Breast epithelium (tissue), 3 donors: ENCODE results near the gene MRPS10.

Experiments
- POLR2A ChIP-seq: fragments of 450-650 bp; IDR thresholded peaks from one replicate; pipeline ENCODE4 v1.6.1; 2016; ENCODE audit warnings: antibody characterized with exemption, mild to moderate bottlenecking, moderate library complexity
- POLR2AphosphoS5 ChIP-seq, 3 donors: sonication (generic); formaldehyde crosslinking; IDR thresholded peaks; one replicate each; pipeline ENCODE4 v1.6.1; 2017; ENCODE audit warnings: antibody characterized with exemption in 3 of 3
- TF ChIP-seq, protein P1 (sequence below), 3 donors: fragments of 450-650 bp; IDR thresholded peaks; one replicate each; pipeline ENCODE4 v1.5.1; 2016 to 2017; ENCODE audit warnings: antibody characterized with exemption in 3 of 3, mild to moderate bottlenecking in 3 of 3, moderate library complexity in 3 of 3

DNA sequence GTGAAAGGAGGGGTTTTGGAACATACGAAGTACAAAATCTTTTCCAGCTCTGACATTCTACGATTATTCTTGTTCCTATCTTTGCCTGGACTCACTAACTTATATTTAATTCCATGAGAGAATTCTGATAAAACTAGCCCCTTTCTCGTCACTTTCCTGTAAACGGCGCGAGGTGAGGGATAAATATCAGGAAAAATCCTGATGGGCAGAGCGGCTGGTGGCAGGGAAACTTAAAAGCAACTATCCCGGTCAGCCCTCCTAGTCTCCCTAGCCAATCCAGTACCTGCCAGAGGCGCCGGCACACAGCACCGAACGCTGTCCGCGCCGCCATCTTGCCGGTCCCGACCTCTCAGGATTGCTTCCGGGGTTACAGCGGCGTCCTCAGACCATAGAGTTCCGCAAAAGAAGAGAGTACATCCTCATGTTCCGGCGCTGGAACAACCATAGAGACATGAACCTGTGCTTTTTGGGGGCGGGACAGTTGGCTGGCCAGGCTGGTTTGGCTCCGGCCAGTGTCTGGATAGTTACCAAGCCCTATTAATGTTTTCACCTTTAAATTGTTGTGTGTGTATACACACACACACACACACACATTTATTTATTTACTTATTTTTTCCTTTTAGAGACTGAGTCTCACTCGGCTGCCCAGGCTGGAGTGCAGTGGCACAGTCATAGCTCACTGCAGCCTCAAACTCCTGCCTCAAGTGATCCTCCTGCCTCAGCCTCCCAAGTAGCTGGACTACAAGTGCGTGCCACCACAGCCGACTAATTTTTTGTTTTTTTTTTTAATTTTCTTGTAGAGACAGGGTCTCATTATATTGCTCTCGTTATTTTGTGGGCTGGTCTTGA lies at the start of gene MRPS10:
- TF ChIP-seq POLR2AphosphoS5 (IDR thresholded peaks at IDR 0.05) (peak; percentile 88 to 97 (median 94)), POLR2A (peak; percentile 78)
- TF ChIP-seq, protein P1, sequence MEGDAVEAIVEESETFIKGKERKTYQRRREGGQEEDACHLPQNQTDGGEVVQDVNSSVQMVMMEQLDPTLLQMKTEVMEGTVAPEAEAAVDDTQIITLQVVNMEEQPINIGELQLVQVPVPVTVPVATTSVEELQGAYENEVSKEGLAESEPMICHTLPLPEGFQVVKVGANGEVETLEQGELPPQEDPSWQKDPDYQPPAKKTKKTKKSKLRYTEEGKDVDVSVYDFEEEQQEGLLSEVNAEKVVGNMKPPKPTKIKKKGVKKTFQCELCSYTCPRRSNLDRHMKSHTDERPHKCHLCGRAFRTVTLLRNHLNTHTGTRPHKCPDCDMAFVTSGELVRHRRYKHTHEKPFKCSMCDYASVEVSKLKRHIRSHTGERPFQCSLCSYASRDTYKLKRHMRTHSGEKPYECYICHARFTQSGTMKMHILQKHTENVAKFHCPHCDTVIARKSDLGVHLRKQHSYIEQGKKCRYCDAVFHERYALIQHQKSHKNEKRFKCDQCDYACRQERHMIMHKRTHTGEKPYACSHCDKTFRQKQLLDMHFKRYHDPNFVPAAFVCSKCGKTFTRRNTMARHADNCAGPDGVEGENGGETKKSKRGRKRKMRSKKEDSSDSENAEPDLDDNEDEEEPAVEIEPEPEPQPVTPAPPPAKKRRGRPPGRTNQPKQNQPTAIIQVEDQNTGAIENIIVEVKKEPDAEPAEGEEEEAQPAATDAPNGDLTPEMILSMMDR (IDR thresholded peaks at IDR 0.05), result no peak
